Colonic mucosa (tissue), 4 donors: ENCODE results near the gene PTCRA. TPM values are rescaled to one million over a fixed set of nuclear protein-coding genes. Genes with fewer than 3 reads are reported as not detected.

Source experiments
- DNase-seq: peaks from one replicate; pipeline ENCODE4 v3.0.0-alpha.2; 2020
- H3K27ac ChIP-seq: fragments of 200-600 bp; one replicate; pipeline ENCODE4 v1.8.0; 2021
- H3K27me3 ChIP-seq: fragments of 200-600 bp; one replicate; pipeline ENCODE4 v1.8.0; 2021
- H3K36me3 ChIP-seq: fragments of 200-600 bp; one replicate; pipeline ENCODE4 v1.8.0; 2021
- H3K4me1 ChIP-seq: fragments of 200-600 bp; one replicate; pipeline ENCODE4 v1.8.0; 2021; ENCODE audit warnings: mild to moderate bottlenecking
- H3K4me3 ChIP-seq: fragments of 200-600 bp; one replicate; pipeline ENCODE4 v1.8.0; 2021
- H3K9ac ChIP-seq, 2 donors: one replicate each; pipeline ENCODE4 v1.7.0; 2013; ENCODE audit warnings: control low read depth in 2 of 2, low read depth in 2 of 2, low read length in 2 of 2
- H3K9me3 ChIP-seq: fragments of 200-600 bp; one replicate; pipeline ENCODE4 v1.8.0; 2021
- intact Hi-C: fragments of 100-400 bp; cut with DNase I; formaldehyde crosslinking; loops from one replicate; pipeline ENCODE4 v1.14.1; 2022
- total RNA-seq, 2 donors: library from RNA; stranded (reverse); fragmentation: NEBNext Ultra II Directional in 1 of 2; extraction: Animal tissue kit (Norgen Biotek cat#: 25700) in 1 of 2; gene quantifications; one replicate each; pipeline ENCODE4 v1.2.1, GENCODE V29; 2021
- TF ChIP-seq, protein P1 (sequence below): fragments of 200-600 bp; IDR thresholded peaks from one replicate; pipeline ENCODE4 v1.8.0; 2022; ENCODE audit warnings: antibody characterized with exemption, mild to moderate bottlenecking
- donor health status: healthy.
- donor health status: DM: no; HTN: no; CAD: no.
- donor health status: DM: no; HTN: no; CAD: no.

PTCRA gene
- total RNA-seq, 2 donors from 2014 or later = not detected

DNA sequence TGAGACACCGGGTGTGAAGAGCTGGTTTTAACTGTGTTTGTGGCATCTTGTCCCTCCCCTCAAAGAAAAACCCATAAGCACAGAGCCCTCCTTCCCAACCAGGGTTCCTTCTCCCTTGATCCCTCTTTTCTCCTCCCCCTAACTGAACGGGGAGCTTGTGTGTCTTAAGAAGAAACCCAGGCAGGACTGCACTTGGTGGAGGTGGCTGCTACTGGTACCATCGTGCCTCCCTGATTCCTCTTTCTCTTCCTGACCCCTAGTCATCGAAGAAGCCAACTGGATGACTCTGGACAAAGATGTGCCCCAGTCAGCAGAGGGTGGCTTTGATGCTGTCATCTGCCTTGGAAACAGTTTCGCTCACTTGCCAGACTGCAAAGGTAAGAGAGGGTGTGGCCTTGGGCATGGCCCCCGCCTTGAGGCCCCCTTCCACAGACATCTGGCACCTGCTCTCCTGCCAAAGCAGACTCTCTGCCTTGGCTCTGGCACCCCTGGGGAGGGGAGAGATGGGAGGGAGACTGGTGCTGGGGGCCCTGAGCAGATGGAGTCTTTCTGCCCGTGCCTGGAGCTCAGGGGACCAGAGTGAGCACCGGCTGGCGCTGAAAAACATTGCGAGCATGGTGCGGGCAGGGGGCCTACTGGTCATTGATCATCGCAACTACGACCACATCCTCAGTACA is 46.8 kb downstream of the PTCRA start:
- TF ChIP-seq, protein P1, sequence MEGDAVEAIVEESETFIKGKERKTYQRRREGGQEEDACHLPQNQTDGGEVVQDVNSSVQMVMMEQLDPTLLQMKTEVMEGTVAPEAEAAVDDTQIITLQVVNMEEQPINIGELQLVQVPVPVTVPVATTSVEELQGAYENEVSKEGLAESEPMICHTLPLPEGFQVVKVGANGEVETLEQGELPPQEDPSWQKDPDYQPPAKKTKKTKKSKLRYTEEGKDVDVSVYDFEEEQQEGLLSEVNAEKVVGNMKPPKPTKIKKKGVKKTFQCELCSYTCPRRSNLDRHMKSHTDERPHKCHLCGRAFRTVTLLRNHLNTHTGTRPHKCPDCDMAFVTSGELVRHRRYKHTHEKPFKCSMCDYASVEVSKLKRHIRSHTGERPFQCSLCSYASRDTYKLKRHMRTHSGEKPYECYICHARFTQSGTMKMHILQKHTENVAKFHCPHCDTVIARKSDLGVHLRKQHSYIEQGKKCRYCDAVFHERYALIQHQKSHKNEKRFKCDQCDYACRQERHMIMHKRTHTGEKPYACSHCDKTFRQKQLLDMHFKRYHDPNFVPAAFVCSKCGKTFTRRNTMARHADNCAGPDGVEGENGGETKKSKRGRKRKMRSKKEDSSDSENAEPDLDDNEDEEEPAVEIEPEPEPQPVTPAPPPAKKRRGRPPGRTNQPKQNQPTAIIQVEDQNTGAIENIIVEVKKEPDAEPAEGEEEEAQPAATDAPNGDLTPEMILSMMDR = no peak
- DNase-seq = no peak
- H3K9ac ChIP-seq = no peak overlapping the region
- intact Hi-C loops = no loop called here
- H3K36me3 ChIP-seq = no peaks in the 10 kb centered on the region
- H3K27ac ChIP-seq = no peak overlapping the region
- no peaks in the 10 kb centered on the region for H3K27me3 ChIP-seq
- peaks cover 4% of the 10 kb centered on the region for H3K4me1 ChIP-seq
- no peaks in the 10 kb centered on the region for H3K9me3 ChIP-seq
- H3K4me3 ChIP-seq = no peak overlapping the region

DNA sequence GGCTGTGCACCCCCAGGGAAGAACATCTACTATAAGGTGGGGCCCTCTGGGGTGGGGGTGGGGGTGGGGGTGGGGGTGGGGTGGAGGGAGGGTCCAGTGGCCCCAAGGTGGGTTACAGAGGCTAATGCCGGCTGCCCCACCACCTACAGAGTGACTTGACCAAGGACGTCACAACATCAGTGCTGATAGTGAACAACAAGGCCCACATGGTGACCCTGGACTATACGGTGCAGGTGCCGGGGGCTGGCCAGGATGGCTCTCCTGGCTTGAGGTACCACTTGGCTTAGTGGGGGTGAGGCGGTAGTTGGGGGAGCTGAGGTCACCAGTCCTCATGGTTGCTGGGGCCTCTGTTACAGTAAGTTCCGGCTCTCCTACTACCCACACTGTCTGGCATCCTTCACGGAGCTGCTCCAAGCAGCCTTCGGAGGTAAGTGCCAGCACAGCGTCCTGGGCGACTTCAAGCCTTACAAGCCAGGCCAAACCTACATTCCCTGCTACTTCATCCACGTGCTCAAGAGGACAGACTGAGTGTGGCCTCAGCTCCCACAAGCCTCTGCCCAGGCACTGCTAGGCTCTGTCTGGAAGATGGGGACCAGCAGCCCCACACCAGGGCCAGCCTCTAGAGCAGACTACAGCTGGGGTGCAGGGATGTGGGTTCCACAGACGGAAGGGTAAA is 47.5 kb downstream of the PTCRA start:
- no peak overlapping the region for H3K4me3 ChIP-seq
- no peak overlapping the region for H3K27ac ChIP-seq
- no peaks in the 10 kb centered on the region for H3K9me3 ChIP-seq
- H3K27me3 ChIP-seq = no peaks in the 10 kb centered on the region
- H3K9ac ChIP-seq = no peak overlapping the region
- DNase-seq = no peak
- H3K36me3 ChIP-seq = no peaks in the 10 kb centered on the region
- intact Hi-C loops = no loop called here
- TF ChIP-seq, protein P1 = no peak
- peaks cover 4% of the 10 kb centered on the region for H3K4me1 ChIP-seq

DNA sequence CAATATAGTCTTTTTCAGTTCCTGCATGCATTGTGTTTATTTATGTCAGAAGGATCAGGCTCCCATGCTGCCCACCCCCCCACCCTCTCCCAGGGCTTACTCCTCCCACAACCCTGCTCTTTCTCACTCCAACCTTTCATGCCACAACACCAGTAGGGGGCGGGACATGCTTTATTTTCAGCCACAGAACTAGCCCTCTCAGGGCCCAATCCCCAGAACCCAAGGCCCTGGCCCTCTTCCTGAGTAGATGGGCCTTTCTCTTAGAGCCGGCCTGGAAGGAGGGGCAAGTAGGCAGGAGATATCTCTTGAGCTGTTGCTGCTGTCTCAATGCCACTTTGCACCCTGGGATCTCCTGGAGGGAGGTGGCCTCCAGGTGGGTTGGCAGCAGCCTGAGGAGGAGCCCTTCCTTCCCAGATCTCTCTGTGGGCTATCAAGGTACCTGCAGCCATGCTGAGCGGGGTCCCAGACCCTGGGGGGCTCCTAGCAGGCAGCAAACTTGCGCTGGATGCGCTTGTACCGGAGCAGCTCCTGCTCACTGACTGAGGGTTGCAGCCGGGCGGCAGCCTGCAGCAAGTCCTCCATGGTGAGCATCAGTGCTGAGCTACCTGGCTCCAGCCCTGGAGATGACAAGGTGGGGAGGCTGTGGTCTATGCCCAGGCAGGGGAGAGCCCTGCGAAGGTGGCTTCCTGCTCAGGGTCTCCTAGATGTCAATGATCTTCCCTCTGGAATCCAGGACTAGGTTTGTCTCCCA is 48.2 kb downstream of the PTCRA start:
- H3K9me3 ChIP-seq = no peaks in the 10 kb centered on the region
- H3K36me3 ChIP-seq = no peaks in the 10 kb centered on the region
- no peak overlapping the region for H3K27ac ChIP-seq
- H3K9ac ChIP-seq = no peak overlapping the region
- H3K4me3 ChIP-seq = no peak overlapping the region
- no peaks in the 10 kb centered on the region for H3K27me3 ChIP-seq
- DNase-seq = peak; percentile 35
- peaks cover 4% of the 10 kb centered on the region for H3K4me1 ChIP-seq
- intact Hi-C loops = no loop called here
- TF ChIP-seq, protein P1 = peak; percentile 11

DNA sequence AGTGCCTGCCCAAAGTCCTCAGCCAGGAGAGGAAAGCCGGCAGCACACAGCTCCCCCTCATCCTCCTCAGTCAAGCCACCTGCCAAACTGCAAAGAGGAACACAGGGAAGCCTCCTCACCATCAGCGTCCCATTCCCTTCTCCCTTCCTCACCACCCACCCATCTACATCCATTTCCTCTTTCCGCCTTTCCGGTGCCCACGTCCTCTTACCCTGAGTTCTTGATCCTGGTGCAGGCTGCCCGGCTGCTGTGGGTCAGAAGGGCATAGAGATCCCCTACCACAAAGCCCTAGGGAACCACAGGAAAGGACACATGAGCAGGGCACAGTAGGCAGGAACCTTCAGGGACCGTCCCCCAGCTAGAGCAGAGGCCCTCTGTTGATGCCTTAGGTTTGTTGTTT is 50.7 kb downstream of the PTCRA start:
- Histone ChIP-seq H3K36me3 (no peaks in the 10 kb centered on the region), H3K9ac (no peak overlapping the region), H3K9me3 (no peaks in the 10 kb centered on the region), H3K27me3 (no peaks in the 10 kb centered on the region), H3K4me1 (no peaks in the 10 kb centered on the region), H3K27ac (no peak overlapping the region), H3K4me3 (no peak overlapping the region)
- intact Hi-C loops = no loop called here
- TF ChIP-seq, protein P1 = no peak
- DNase-seq = no peak

DNA sequence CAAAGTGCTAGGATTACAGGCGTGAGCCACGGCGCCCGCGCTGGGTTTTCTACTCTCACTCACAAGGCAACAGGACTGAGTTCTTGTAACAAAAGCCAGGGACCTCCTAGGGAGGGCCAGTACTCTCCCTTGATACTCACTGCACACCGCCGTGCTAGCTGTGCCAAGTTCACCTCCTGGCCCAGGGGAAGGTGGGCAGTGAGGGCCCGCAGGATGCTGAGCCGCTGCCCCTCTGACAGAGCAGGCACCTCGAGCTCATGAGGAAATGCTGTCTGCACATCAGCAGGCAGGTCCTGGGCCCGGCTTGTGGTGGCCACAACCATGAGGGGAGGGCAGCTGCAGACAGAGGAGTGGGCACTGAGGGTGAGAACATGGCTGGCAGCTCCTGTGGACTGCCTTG is 51.4 kb downstream of the PTCRA start:
- H3K9ac ChIP-seq = no peak overlapping the region
- TF ChIP-seq, protein P1 = no peak
- no peaks in the 10 kb centered on the region for H3K27me3 ChIP-seq
- no peaks in the 10 kb centered on the region for H3K9me3 ChIP-seq
- H3K4me3 ChIP-seq = no peak overlapping the region
- intact Hi-C loops = no loop called here
- no peaks in the 10 kb centered on the region for H3K36me3 ChIP-seq
- no peaks in the 10 kb centered on the region for H3K4me1 ChIP-seq
- DNase-seq = no peak
- no peak overlapping the region for H3K27ac ChIP-seq
